B cell (primary cell): ENCODE measurements around the gene RNLS. TPM values are rescaled to one million over a fixed set of nuclear protein-coding genes. Genes with fewer than 3 reads are reported as not detected.

Experiments used
- ATAC-seq: fragments of 200-7000 bp; cut with Tn5 transposase; one replicate; pipeline ENCODE4 v1.10.0; 2021; ENCODE audit warnings: low read depth, mild to moderate bottlenecking, moderate number of reproducible peaks, moderate library complexity
- CTCF ChIA-PET: fragments of 350-600 bp; sonication (Branson Sonifier 250); formaldehyde crosslinking; loops from one replicate; lab custom pipeline; 2021; ENCODE audit warnings: antibody characterized with exemption, inconsistent platforms; lab: Charles Lee
- POLR2A ChIA-PET: fragments of 350-600 bp; sonication (Branson Sonifier 250); formaldehyde crosslinking; loops from one replicate; lab custom pipeline; 2021; ENCODE audit warnings: antibody characterized with exemption; lab: Charles Lee
- DNase-seq: peaks from one replicate; pipeline ENCODE4 v3.0.0; 2013
- H2AFZ ChIP-seq: 2 replicates; pipeline ENCODE4 v1.6.1; 2012; ENCODE audit warnings: mild to moderate bottlenecking, low read depth, low read length; ENCODE audit not compliant: insufficient read depth, poor library complexity, severe bottlenecking
- H3K27ac ChIP-seq, 2 donors: 1 replicate in 1 of 2; 2 replicates in 1 of 2; pipeline ENCODE4 v1.5.1; 2012 to 2013; ENCODE audit warnings: low read length in 2 of 2, mild to moderate bottlenecking in 2 of 2, moderate library complexity in 1 of 2
- H3K27me3 ChIP-seq, 4 experiments: fragments of 200-600 bp in 1 of 4; sonication (generic) in 1 of 4; replicated peaks in 1 of 4; 1 replicate in 2 of 4; 2 replicates in 2 of 4; pipeline versions ENCODE4 v1.6.1 to v1.7.0; 2013 to 2016; ENCODE audit warnings: low read length in 3 of 4, mild to moderate bottlenecking in 2 of 4, mixed read lengths in 1 of 4, moderate library complexity in 1 of 4; ENCODE audit not compliant: insufficient read depth in 4 of 4, control insufficient read depth in 3 of 4; ENCODE audit errors: control extremely low read depth in 1 of 4
- H3K36me3 ChIP-seq, 2 experiments: replicated peaks in 1 of 2; 1 replicate in 1 of 2; 2 replicates in 1 of 2; pipeline versions ENCODE4 v1.6.1 to v1.7.1; 2013; ENCODE audit warnings: low read length in 1 of 2; ENCODE audit not compliant: insufficient read depth in 2 of 2, control insufficient read depth in 1 of 2; ENCODE audit errors: control extremely low read depth in 1 of 2, extremely low read depth in 1 of 2
- H3K4me1 ChIP-seq, 2 donors: fragments of 200-600 bp in 1 of 2; sonication (generic) in 1 of 2; 1 replicate in 1 of 2; 2 replicates in 1 of 2; pipeline versions ENCODE4 v1.5.1 to v1.6.1; 2013 to 2017; ENCODE audit warnings: low read length in 2 of 2; ENCODE audit not compliant: control insufficient read depth in 2 of 2, insufficient read depth in 2 of 2
- H3K4me2 ChIP-seq: replicated peaks from 2 replicates; pipeline ENCODE3; 2012; ENCODE audit warnings: mild to moderate bottlenecking, low read depth, low read length; ENCODE audit not compliant: poor library complexity, severe bottlenecking
- H3K4me3 ChIP-seq, 5 experiments: fragments of 200-600 bp in 1 of 5; sonication (generic) in 1 of 5; 1 replicate in 3 of 5; 2 replicates in 2 of 5; pipeline versions ENCODE4 v1.5.1 to v1.7.0; 2011 to 2016; ENCODE audit warnings: low read length in 4 of 5, mild to moderate bottlenecking in 4 of 5, low read depth in 2 of 5, control low read depth in 1 of 5, moderate library complexity in 1 of 5; ENCODE audit not compliant: insufficient read depth in 1 of 5; ENCODE audit errors: control extremely low read depth in 1 of 5, extremely low read depth in 1 of 5
- H3K79me2 ChIP-seq: fragments of 200-600 bp; sonication (generic); one replicate; pipeline ENCODE4 v1.6.0; 2016; ENCODE audit warnings: low read length; ENCODE audit not compliant: control insufficient read depth, insufficient read depth
- H3K9ac ChIP-seq: fragments of 200-600 bp; sonication (generic); 2 replicates; pipeline ENCODE4 v1.6.1; 2017; ENCODE audit warnings: mild to moderate bottlenecking, low read length, moderate library complexity
- H3K9me3 ChIP-seq, 3 donors: one replicate each; pipeline versions ENCODE4 v1.6.1 to v1.7.1; 2013; ENCODE audit warnings: low read length in 2 of 3; ENCODE audit not compliant: control insufficient read depth in 2 of 3, insufficient read depth in 1 of 3; ENCODE audit errors: control extremely low read depth in 1 of 3
- H4K20me1 ChIP-seq: 2 replicates; pipeline ENCODE4 v1.6.0; 2012; ENCODE audit warnings: mild to moderate bottlenecking, low read length; ENCODE audit not compliant: insufficient read depth, control insufficient read depth, poor library complexity, severe bottlenecking
- H3K27ac Mint-ChIP-seq: one replicate; pipeline ENCODE4 v1.8.0; 2021; ENCODE audit warnings: mixed read lengths
- H3K27me3 Mint-ChIP-seq: one replicate; pipeline ENCODE4 v1.8.0; 2021; ENCODE audit warnings: mixed read lengths
- H3K4me1 Mint-ChIP-seq: one replicate; pipeline ENCODE4 v1.8.0; 2021; ENCODE audit warnings: mixed read lengths
- H3K4me3 Mint-ChIP-seq: one replicate; pipeline ENCODE4 v1.8.0; 2021; ENCODE audit warnings: mixed read lengths
- H3K9me3 Mint-ChIP-seq: one replicate; pipeline ENCODE4 v1.8.0; 2022; ENCODE audit warnings: mixed read lengths; ENCODE audit not compliant: insufficient read depth
- CTCF ChIP-seq: fragments of 200-600 bp; IDR thresholded peaks from one replicate; pipeline ENCODE4 v1.8.0; 2022; ENCODE audit warnings: antibody characterized with exemption, mild to moderate bottlenecking
- EZH2 ChIP-seq: IDR thresholded peaks from 2 replicates; pipeline ENCODE4 v1.6.1; 2012; ENCODE audit warnings: borderline replicate concordance, low read depth, mild to moderate bottlenecking, moderate library complexity, low read length; ENCODE audit not compliant: insufficient read depth, poor library complexity, severe bottlenecking
- WGBS: methylation state at CpG from one replicate; pipeline ENCODE4 v1.1.5; 2013; ENCODE audit warnings: missing lambda C conversion rate; ENCODE audit not compliant: insufficient coverage; 5-methylcytosine and 5-hydroxymethylcytosine counted together
- intact Hi-C: fragments of 100-400 bp; cut with micrococcal nuclease; formaldehyde crosslinking; loops from one replicate; pipeline ENCODE4 v1.10.0; 2022
- polyA plus RNA-seq: library from polyadenylated mRNA; depleted of rRNA; stranded (reverse); fragments of >200 nt; gene quantifications from 2 replicates; pipeline ENCODE4 v1.2.3, GENCODE V29; 2012
- total RNA-seq, 2 donors: library from RNA; stranded (reverse); fragments of 120-200 nt in 1 of 2; gene quantifications; 1 replicate in 1 of 2; 2 replicates in 1 of 2; pipeline versions ENCODE4 v1.2.3 to v1.2.4, GENCODE V29; 2013 to 2022

Gene RNLS
- total and polyA plus RNA-seq, 2 donors (not counting 1 experiment from before 2014, with no cell fraction given): 3.5 to 7.5 TPM

- DNase-seq (no peak), ATAC-seq (no peak)
- Histone ChIP-seq H3K9me3 (no peaks in the 10 kb centered on the region), H3K79me2 (no peaks in the 10 kb centered on the region), H3K9ac (no peak overlapping the region), H3K4me1 (no peaks in the 10 kb centered on the region), H4K20me1 (no peaks in the 10 kb centered on the region), H3K4me2 (no peak overlapping the region), H2AFZ (no peak overlapping the region), H3K36me3 (no peaks in the 10 kb centered on the region), H3K4me3 (no peak overlapping the region), H3K27ac (no peak overlapping the region), H3K27me3 (no peaks in the 10 kb centered on the region)
- Mint-ChIP-seq H3K27me3 (no peaks in the 10 kb centered on the region), H3K9me3 (no peaks in the 10 kb centered on the region), H3K4me1 (no peaks in the 10 kb centered on the region), H3K27ac (no peak overlapping the region), H3K4me3 (no peak overlapping the region)
- intact Hi-C loops: no loop called here
- ChIA-PET POLR2A (no interaction called here), CTCF (no interaction called here)
- TF ChIP-seq EZH2 (no peak), CTCF (no peak)
- WGBS: 97% methylated on average over 3 of the region's 4 CpGs
Observed at GRCh38 chr10:88477343-88478085, 105.6 kb downstream of the RNLS start.

DNA sequence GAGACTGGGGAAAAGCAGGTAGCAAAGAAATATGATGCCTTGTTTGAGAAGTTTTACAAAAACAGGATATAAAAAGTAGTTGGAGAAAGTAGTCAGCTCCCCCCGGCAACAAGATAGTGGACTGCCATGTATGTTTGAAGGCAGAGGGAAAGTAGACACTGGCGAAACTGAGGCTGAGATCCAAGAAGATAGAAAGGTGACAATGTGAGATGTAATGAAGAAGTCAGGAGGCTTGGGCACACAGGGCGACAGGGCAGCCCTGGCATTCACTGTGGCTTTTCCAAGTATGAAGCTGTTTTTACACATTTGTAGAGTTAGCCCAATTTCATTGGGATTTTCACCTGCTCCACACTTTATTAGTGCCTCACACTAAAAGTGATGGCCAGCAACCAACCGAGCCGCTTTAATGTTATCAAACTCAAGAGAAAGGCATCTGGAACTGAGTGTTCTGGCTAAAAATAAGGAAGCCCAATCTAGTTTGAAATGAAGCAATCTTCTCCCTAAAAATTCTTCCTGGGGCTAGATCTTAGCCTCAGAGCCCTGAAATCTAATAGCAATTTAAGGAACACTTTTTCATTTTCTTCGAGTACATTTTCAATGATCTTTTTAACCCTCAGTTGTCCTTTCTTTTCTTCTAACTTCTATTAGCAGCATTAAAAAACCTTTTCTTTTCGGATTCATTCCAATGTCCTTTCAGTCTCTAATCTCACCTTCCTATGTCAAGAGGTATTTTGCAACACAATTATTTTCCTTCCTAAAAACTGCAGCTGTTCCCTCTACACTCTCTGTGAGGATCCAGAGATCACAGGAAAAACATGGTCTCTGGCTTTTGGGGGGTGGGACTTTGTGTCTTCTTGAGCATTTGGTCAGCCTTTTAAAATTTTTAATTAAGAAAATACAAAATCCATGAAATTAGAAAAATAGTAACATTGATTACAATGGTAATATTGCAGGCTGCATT lies 108.0 kb downstream of the RNLS start:
- no peaks in the 10 kb centered on the region for H3K27me3 Mint-ChIP-seq
- no peaks in the 10 kb centered on the region for H3K79me2 ChIP-seq
- TF ChIP-seq EZH2 (no peak), CTCF (no peak)
- H3K4me3 ChIP-seq: no peak overlapping the region
- ChIA-PET POLR2A (no interaction called here), CTCF (no interaction called here)
- H3K4me3 Mint-ChIP-seq: no peak overlapping the region
- no peak overlapping the region for H3K27ac ChIP-seq
- no peak overlapping the region for H3K4me2 ChIP-seq
- 46% methylated on average over 2 of the region's 7 CpGs for WGBS
- no peaks in the 10 kb centered on the region for H3K9me3 Mint-ChIP-seq
- no peak overlapping the region for H3K9ac ChIP-seq
- H2AFZ ChIP-seq: no peak overlapping the region
- no peaks in the 10 kb centered on the region for H3K4me1 ChIP-seq
- DNase-seq (no peak), ATAC-seq (no peak)
- no peaks in the 10 kb centered on the region for H3K4me1 Mint-ChIP-seq
- H3K27ac Mint-ChIP-seq: no peak overlapping the region
- H3K36me3 ChIP-seq: no peaks in the 10 kb centered on the region
- intact Hi-C loops: no loop called here
- H3K27me3 ChIP-seq: no peaks in the 10 kb centered on the region
- H3K9me3 ChIP-seq: no peaks in the 10 kb centered on the region
- H4K20me1 ChIP-seq: no peaks in the 10 kb centered on the region
